ENCODE results near the gene SEMA5A.

SEMA5A gene

GRCh38 chr5:9241479-9242305 lies 304.2 kb downstream of the SEMA5A start:
- Histone ChIP-seq H3K4me3 (ENCODE audit: low read length in 2 of 2) (no peak overlapping the region), H3K27me3 (ENCODE audit: control insufficient read depth in 2 of 2, insufficient read depth in 2 of 2, low read length in 2 of 2) (no peaks in the 10 kb centered on the region), H3K9me3 (ENCODE audit: control insufficient read depth in 2 of 2, low read length in 2 of 2) (no peaks in the 10 kb centered on the region), H3K9ac (ENCODE audit: low read depth in 1 of 2, low read length in 2 of 2) (no peak overlapping the region), H3K4me1 (ENCODE audit: control insufficient read depth in 2 of 2, insufficient read depth in 2 of 2, low read length in 2 of 2) (no peaks in the 10 kb centered on the region), H3K27ac (ENCODE audit: low read depth in 2 of 2, low read length in 2 of 2) (no peak overlapping the region), H3K36me3 (ENCODE audit: control insufficient read depth in 2 of 2, insufficient read depth in 2 of 2, low read length in 2 of 2) (no peaks in the 10 kb centered on the region)

- no peaks in the 10 kb centered on the region for H3K36me3 ChIP-seq (ENCODE audit: control insufficient read depth in 2 of 2, insufficient read depth in 2 of 2, low read length in 2 of 2)
- no peaks in the 10 kb centered on the region for H3K27me3 ChIP-seq (ENCODE audit: control insufficient read depth in 2 of 2, insufficient read depth in 2 of 2, low read length in 2 of 2)
- no peak overlapping the region for H3K27ac ChIP-seq (ENCODE audit: low read depth in 2 of 2, low read length in 2 of 2)
- H3K4me3 ChIP-seq (ENCODE audit: low read length in 2 of 2): no peak overlapping the region
- no peak overlapping the region for H3K9ac ChIP-seq (ENCODE audit: low read depth in 1 of 2, low read length in 2 of 2)
- no peaks in the 10 kb centered on the region for H3K4me1 ChIP-seq (ENCODE audit: control insufficient read depth in 2 of 2, insufficient read depth in 2 of 2, low read length in 2 of 2)
- H3K9me3 ChIP-seq (ENCODE audit: control insufficient read depth in 2 of 2, low read length in 2 of 2): no peaks in the 10 kb centered on the region
These were observed 305.4 kb downstream of the SEMA5A start for GRCh38 chr5:9240431-9240830.

- Histone ChIP-seq H3K36me3 (ENCODE audit: control insufficient read depth in 2 of 2, insufficient read depth in 2 of 2, low read length in 2 of 2) (no peaks in the 10 kb centered on the region), H3K9me3 (ENCODE audit: control insufficient read depth in 2 of 2, low read length in 2 of 2) (no peaks in the 10 kb centered on the region), H3K4me1 (ENCODE audit: control insufficient read depth in 2 of 2, insufficient read depth in 2 of 2, low read length in 2 of 2) (no peaks in the 10 kb centered on the region), H3K9ac (ENCODE audit: low read depth in 1 of 2, low read length in 2 of 2) (no peak overlapping the region), H3K27ac (ENCODE audit: low read depth in 2 of 2, low read length in 2 of 2) (no peak overlapping the region), H3K27me3 (ENCODE audit: control insufficient read depth in 2 of 2, insufficient read depth in 2 of 2, low read length in 2 of 2) (no peaks in the 10 kb centered on the region), H3K4me3 (ENCODE audit: low read length in 2 of 2) (no peak overlapping the region)
These were observed 306.2 kb downstream of the SEMA5A start for GRCh38 chr5:9239626-9240025.

DNA sequence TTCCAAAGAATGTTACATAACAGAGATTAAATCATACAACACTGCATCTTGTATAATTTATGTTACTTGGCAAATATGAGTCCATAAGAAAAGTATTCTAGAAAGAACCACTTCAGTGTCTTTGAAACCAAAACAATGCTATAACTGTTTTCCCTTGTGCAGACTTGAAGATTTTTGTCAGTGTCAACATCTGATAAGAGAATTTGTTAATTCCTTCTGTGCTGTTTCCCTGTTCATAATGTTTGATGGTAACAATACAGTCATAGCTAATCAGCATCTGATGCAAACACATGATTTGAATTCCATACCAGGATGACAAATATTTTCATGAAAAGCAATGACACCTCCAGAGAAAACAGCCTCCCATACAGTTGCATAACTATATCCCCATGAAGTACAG lies 306.8 kb downstream of the SEMA5A start:
- no peak overlapping the region for H3K27ac ChIP-seq (ENCODE audit: low read depth in 2 of 2, low read length in 2 of 2)
- no peaks in the 10 kb centered on the region for H3K36me3 ChIP-seq (ENCODE audit: control insufficient read depth in 2 of 2, insufficient read depth in 2 of 2, low read length in 2 of 2)

DNA sequence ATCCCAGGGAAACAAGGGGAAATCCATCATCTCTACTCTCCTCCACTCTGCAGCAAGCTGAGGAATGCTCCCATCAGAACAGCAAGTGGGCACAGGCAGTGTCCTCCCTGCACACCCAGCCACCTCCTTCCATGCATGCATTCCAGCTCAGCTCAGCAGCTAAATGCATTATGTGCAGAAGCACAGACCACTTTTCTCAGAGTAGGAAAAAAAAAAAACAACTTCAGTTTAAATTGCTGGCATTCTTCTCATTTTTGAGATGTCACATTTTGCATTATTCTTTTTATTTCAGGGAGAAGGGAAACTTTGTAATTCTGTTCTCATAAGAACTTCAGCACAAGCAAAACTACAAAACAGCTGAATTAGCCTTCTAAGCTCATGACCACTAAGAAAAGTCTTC lies 312.2 kb downstream of the SEMA5A start:
- H3K4me3 ChIP-seq (ENCODE audit: low read length in 2 of 2): no peak overlapping the region
- H3K9me3 ChIP-seq (ENCODE audit: control insufficient read depth in 2 of 2, low read length in 2 of 2): no peaks in the 10 kb centered on the region
- no peak overlapping the region for H3K9ac ChIP-seq (ENCODE audit: low read depth in 1 of 2, low read length in 2 of 2)
- H3K27ac ChIP-seq (ENCODE audit: low read depth in 2 of 2, low read length in 2 of 2): no peak overlapping the region
- H3K36me3 ChIP-seq (ENCODE audit: control insufficient read depth in 2 of 2, insufficient read depth in 2 of 2, low read length in 2 of 2): peaks cover 0 to 2% of the 10 kb centered on the region in 2 donors
- H3K4me1 ChIP-seq (ENCODE audit: control insufficient read depth in 2 of 2, insufficient read depth in 2 of 2, low read length in 2 of 2): no peaks in the 10 kb centered on the region
- H3K27me3 ChIP-seq (ENCODE audit: control insufficient read depth in 2 of 2, insufficient read depth in 2 of 2, low read length in 2 of 2): no peaks in the 10 kb centered on the region

More for the DNA sequence above, 306.8 kb downstream of the SEMA5A start:
- Histone ChIP-seq H3K4me3 (ENCODE audit: low read length in 2 of 2) (no peak overlapping the region), H3K4me1 (ENCODE audit: control insufficient read depth in 2 of 2, insufficient read depth in 2 of 2, low read length in 2 of 2) (no peaks in the 10 kb centered on the region), H3K27me3 (ENCODE audit: control insufficient read depth in 2 of 2, insufficient read depth in 2 of 2, low read length in 2 of 2) (no peaks in the 10 kb centered on the region), H3K9ac (ENCODE audit: low read depth in 1 of 2, low read length in 2 of 2) (no peak overlapping the region), H3K9me3 (ENCODE audit: control insufficient read depth in 2 of 2, low read length in 2 of 2) (no peaks in the 10 kb centered on the region)

DNA sequence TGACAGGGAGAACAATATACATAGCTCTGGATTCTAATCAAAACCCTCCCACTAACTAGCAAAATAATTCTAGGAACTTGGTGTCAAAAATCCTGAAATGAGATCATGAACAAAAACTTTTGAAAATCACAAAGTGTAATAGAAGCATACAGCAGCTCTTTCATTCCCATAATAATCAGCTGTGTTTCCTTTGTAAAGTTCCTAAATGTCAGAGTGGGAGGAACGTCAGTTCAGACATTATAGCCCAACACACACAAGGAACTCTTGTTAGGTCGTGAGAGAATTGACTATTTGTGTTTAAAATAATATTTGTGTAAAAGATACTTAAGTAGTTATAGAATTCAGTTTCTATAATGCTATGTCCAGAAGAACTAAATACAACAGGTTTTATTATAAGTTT lies 312.8 kb downstream of the SEMA5A start:
- H3K27me3 ChIP-seq (ENCODE audit: control insufficient read depth in 2 of 2, insufficient read depth in 2 of 2, low read length in 2 of 2): no peaks in the 10 kb centered on the region
- no peak overlapping the region for H3K4me3 ChIP-seq (ENCODE audit: low read length in 2 of 2)
- no peaks in the 10 kb centered on the region for H3K4me1 ChIP-seq (ENCODE audit: control insufficient read depth in 2 of 2, insufficient read depth in 2 of 2, low read length in 2 of 2)
- peaks cover 0 to 5% of the 10 kb centered on the region in 2 donors for H3K36me3 ChIP-seq (ENCODE audit: control insufficient read depth in 2 of 2, insufficient read depth in 2 of 2, low read length in 2 of 2)
- no peaks in the 10 kb centered on the region for H3K9me3 ChIP-seq (ENCODE audit: control insufficient read depth in 2 of 2, low read length in 2 of 2)
- no peak overlapping the region for H3K27ac ChIP-seq (ENCODE audit: low read depth in 2 of 2, low read length in 2 of 2)
- H3K9ac ChIP-seq (ENCODE audit: low read depth in 1 of 2, low read length in 2 of 2): no peak overlapping the region

DNA sequence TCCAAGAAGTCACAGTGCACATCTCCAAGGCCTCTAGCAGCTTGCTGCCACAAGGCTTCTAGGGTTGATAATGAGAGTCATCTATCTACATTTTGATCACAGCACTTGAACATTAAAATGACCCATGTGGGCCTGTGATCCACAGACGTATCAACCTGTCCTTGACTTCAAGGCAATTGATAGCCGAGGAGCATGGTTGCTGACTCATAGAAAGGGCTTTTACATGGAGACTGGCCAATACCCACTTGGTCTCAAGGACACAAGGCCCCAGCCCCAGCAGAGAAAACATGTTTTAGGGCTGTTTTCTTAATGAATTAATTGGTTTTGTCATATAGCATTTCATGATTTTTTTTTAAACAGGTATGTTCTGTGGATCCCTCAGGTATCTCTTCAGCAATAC lies 314.0 kb downstream of the SEMA5A start:
- Histone ChIP-seq H3K9me3 (ENCODE audit: control insufficient read depth in 2 of 2, low read length in 2 of 2) (no peaks in the 10 kb centered on the region), H3K4me1 (ENCODE audit: control insufficient read depth in 2 of 2, insufficient read depth in 2 of 2, low read length in 2 of 2) (no peaks in the 10 kb centered on the region), H3K27ac (ENCODE audit: low read depth in 2 of 2, low read length in 2 of 2) (no peak overlapping the region), H3K36me3 (ENCODE audit: control insufficient read depth in 2 of 2, insufficient read depth in 2 of 2, low read length in 2 of 2) (peaks cover 0 to 5% of the 10 kb centered on the region in 2 donors), H3K4me3 (ENCODE audit: low read length in 2 of 2) (no peak overlapping the region), H3K9ac (ENCODE audit: low read depth in 1 of 2, low read length in 2 of 2) (no peak overlapping the region), H3K27me3 (ENCODE audit: control insufficient read depth in 2 of 2, insufficient read depth in 2 of 2, low read length in 2 of 2) (no peaks in the 10 kb centered on the region)

DNA sequence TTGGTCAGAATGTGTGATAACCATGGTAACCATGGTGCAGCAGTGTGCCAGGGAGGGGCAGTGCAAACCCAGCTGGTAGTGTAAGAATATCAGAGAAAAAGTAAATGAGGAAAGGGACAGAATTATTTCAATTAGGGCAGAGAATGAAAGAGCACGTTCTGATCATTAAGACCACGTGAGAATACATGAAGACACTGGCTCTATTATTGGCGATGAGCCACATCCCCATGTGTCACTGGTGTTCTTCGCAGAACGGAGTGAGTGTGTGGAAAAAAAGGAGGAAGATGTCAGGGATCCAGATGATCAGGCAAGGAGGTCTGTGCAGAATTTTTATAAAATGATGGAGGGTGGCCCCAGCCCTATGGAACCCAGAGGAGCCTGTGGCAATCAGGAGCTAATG lies 315.5 kb downstream of the SEMA5A start:
- H3K9me3 ChIP-seq (ENCODE audit: control insufficient read depth in 2 of 2, low read length in 2 of 2): no peaks in the 10 kb centered on the region
- H3K27me3 ChIP-seq (ENCODE audit: control insufficient read depth in 2 of 2, insufficient read depth in 2 of 2, low read length in 2 of 2): no peaks in the 10 kb centered on the region
- H3K4me1 ChIP-seq (ENCODE audit: control insufficient read depth in 2 of 2, insufficient read depth in 2 of 2, low read length in 2 of 2): no peaks in the 10 kb centered on the region
- H3K36me3 ChIP-seq (ENCODE audit: control insufficient read depth in 2 of 2, insufficient read depth in 2 of 2, low read length in 2 of 2): peaks cover 0 to 5% of the 10 kb centered on the region in 2 donors
- H3K9ac ChIP-seq (ENCODE audit: low read depth in 1 of 2, low read length in 2 of 2): no peak overlapping the region
- H3K4me3 ChIP-seq (ENCODE audit: low read length in 2 of 2): no peak overlapping the region
- no peak overlapping the region for H3K27ac ChIP-seq (ENCODE audit: low read depth in 2 of 2, low read length in 2 of 2)

DNA sequence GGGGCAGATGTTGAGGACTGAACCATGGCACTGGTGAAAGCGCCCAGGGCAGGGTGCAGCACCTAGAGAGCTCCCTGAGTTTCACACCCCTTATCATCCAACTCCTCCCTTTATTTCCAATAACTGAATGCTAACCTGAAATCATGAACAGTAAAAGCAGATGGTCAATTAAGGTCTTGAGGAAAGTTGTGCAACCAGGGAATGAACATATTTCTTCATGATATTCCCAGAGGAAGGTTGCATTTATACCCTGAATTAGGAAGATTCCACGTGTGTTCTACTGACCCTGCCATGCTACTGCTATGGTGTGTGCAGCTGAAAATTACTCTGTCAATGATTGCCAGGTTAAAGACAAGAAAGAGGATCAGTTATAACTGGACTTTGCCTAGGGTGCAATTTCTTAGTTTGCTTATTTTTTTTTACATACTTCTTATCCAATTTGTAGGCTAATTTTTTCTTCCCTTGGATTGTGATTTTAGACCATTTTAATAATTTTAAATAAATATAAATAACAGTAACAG lies 319.8 kb downstream of the SEMA5A start:
- H3K9me3 ChIP-seq (ENCODE audit: control insufficient read depth in 2 of 2, low read length in 2 of 2): no peaks in the 10 kb centered on the region
- peaks cover 4 to 16% of the 10 kb centered on the region in 2 donors for H3K36me3 ChIP-seq (ENCODE audit: control insufficient read depth in 2 of 2, insufficient read depth in 2 of 2, low read length in 2 of 2)
- no peaks in the 10 kb centered on the region for H3K27me3 ChIP-seq (ENCODE audit: control insufficient read depth in 2 of 2, insufficient read depth in 2 of 2, low read length in 2 of 2)
- H3K4me3 ChIP-seq (ENCODE audit: low read length in 2 of 2): no peak overlapping the region
- H3K9ac ChIP-seq (ENCODE audit: low read depth in 1 of 2, low read length in 2 of 2): no peak overlapping the region
- no peak overlapping the region for H3K27ac ChIP-seq (ENCODE audit: low read depth in 2 of 2, low read length in 2 of 2)
- H3K4me1 ChIP-seq (ENCODE audit: control insufficient read depth in 2 of 2, insufficient read depth in 2 of 2, low read length in 2 of 2): no peaks in the 10 kb centered on the region

DNA sequence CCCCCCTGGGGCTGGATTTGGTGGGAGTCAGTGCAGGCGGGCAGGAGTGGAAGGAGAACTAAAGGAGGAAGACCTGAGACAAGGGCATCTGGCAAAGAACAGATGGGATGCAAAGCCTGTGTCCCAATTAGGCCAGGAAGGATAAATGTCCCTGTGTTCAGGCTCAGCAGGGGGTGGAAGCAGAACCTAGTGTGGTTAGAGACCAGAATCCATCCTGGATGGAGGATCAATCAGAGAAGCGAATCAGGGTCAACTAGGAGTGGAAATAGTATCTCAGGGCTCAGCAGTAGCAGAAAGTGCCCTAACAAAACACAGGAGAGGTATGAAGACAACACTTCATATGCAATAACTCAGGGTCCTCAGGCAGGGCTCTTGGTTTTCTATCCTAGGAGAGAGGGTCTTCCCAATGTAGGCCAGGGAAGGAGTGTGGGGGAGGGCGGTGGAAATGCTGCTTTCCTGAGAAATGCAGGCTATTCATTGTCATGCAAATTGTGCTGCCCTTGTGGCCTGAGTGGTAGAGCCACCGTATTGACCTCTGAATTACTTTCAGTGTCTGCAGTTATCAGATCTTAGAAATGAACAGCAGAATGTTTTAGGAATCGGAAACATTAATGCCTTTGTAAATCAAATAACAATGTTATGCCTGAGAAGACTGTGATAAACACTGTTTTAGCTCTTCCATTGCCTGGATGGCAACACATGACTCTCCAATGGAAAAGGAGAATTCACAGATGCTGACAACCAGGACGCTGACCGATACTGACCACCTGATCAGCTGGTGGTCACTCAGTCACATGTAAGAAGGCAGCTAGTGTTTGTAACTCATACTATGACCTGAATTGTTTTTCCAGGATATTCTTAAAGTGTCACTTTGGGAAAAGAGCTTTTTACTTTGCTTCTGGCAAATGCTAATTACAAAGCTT lies 323.6 kb downstream of the SEMA5A start:
- no peak overlapping the region for H3K4me3 ChIP-seq (ENCODE audit: low read length in 2 of 2)
- H3K36me3 ChIP-seq (ENCODE audit: control insufficient read depth in 2 of 2, insufficient read depth in 2 of 2, low read length in 2 of 2): peaks cover 8 to 18% of the 10 kb centered on the region in 2 donors
- H3K9ac ChIP-seq (ENCODE audit: low read depth in 1 of 2, low read length in 2 of 2): no peak overlapping the region
- no peaks in the 10 kb centered on the region for H3K4me1 ChIP-seq (ENCODE audit: control insufficient read depth in 2 of 2, insufficient read depth in 2 of 2, low read length in 2 of 2)
- H3K9me3 ChIP-seq (ENCODE audit: control insufficient read depth in 2 of 2, low read length in 2 of 2): no peaks in the 10 kb centered on the region
- no peaks in the 10 kb centered on the region for H3K27me3 ChIP-seq (ENCODE audit: control insufficient read depth in 2 of 2, insufficient read depth in 2 of 2, low read length in 2 of 2)
- no peak overlapping the region for H3K27ac ChIP-seq (ENCODE audit: low read depth in 2 of 2, low read length in 2 of 2)

Measured in mucosa of rectum (tissue), 2 donors.